Measurements from ENCODE around the gene CES3. TPM values are rescaled to one million over a fixed set of nuclear protein-coding genes. Genes with fewer than 3 reads are reported as not detected.

CES3 gene
- total RNA-seq, 6 experiments from 2014 or later = 19.1 to 82.4 (median 35.9) TPM

DNA sequence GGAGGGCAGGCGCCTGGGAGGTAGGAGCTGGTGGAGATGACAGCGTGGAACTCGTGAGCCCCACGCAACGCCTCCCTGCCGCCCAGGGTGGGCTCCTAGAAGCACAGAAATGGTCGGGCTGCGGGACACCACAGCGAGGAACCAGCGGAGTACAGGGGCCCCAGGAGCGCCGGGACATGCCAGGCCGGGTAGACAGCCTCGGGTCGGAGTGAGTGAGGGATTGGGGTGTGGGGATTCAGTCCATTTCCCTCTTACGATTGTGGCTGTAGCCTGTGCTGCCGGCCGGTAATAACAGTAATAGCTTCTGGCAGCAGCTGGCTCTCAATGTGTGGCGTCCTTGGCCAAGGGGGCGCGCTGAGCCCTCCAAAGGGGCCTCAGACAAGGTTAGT, 12.2 kb upstream of the CES3 start:
- TF ChIP-seq, protein P1, sequence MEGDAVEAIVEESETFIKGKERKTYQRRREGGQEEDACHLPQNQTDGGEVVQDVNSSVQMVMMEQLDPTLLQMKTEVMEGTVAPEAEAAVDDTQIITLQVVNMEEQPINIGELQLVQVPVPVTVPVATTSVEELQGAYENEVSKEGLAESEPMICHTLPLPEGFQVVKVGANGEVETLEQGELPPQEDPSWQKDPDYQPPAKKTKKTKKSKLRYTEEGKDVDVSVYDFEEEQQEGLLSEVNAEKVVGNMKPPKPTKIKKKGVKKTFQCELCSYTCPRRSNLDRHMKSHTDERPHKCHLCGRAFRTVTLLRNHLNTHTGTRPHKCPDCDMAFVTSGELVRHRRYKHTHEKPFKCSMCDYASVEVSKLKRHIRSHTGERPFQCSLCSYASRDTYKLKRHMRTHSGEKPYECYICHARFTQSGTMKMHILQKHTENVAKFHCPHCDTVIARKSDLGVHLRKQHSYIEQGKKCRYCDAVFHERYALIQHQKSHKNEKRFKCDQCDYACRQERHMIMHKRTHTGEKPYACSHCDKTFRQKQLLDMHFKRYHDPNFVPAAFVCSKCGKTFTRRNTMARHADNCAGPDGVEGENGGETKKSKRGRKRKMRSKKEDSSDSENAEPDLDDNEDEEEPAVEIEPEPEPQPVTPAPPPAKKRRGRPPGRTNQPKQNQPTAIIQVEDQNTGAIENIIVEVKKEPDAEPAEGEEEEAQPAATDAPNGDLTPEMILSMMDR (IDR thresholded peaks at IDR 0.05) = no peak
- no peak for TF ChIP-seq POLR2A (IDR thresholded peaks at IDR 0.05)
- DNase-seq (no peak), ATAC-seq (peak in 1 of 4 donors; percentile 1)
- Histone ChIP-seq H3K9me3 (no peaks in the 10 kb centered on the region), H3K4me3 (peak overlapping the region; percentile 36 to 50 (median 49)), H3K4me1 (peaks cover 0 to 23% (median 11%) of the 10 kb centered on the region in 4 donors), H3K27me3 (no peaks in the 10 kb centered on the region), H3K27ac (peak overlapping the region; percentile 54 to 83 (median 77)), H3K36me3 (peaks cover 0 to 2% (median under 1%) of the 10 kb centered on the region in 4 donors)
- intact Hi-C loops (cut with DNase I) = no loop called here
- WGBS (ENCODE audit: insufficient coverage, low coverage, low lambda C conversion rate, missing lambda C conversion rate) = 33% methylated on average over 7 of the region's 21 CpGs

DNA sequence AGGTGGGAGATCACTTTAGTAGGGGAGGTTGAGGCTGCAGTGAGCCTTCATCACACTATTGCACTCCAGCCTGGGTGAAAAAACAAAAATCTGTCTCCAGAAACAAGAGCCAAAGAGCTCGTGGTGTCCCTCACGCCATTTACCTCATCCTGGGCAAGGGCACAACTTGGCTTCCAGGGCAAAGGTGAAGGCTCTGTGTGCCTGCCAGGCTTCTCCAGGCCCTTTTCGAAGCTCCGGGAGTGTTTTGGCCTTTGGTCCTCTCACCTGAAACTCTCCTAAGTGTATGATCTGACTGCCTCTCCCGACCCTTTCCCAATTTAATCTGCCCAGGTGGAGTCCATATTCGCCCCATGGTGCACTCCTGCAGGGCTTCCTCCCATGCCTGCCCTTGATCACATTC, 11.6 kb upstream of the CES3 start:
- DNase-seq (peak in 2 of 3 donors; percentile 78), ATAC-seq (peak; percentile 56 to 69 (median 58))
- intact Hi-C loops (cut with DNase I) = no loop called here
- 56% methylated on average over 4 of the region's 6 CpGs for whole genome bisulfite sequencing (ENCODE audit: insufficient coverage, low coverage, low lambda C conversion rate, missing lambda C conversion rate)
- H3K36me3 ChIP-seq = no peaks in the 10 kb centered on the region
- no peaks in the 10 kb centered on the region for H3K9me3 ChIP-seq
- peaks cover 0 to 23% (median 11%) of the 10 kb centered on the region in 4 donors for H3K4me1 ChIP-seq
- H3K27me3 ChIP-seq = no peaks in the 10 kb centered on the region
- H3K4me3 ChIP-seq = no peak overlapping the region
- TF ChIP-seq, protein P1 (IDR thresholded peaks at IDR 0.05) = no peak
- no peak for TF ChIP-seq POLR2A (IDR thresholded peaks at IDR 0.05)
- H3K27ac ChIP-seq = peak overlapping the region; percentile 54 to 83 (median 77)

GRCh38 chr16:66950437-66950836, 10.6 kb upstream of the CES3 start:
- Histone ChIP-seq H3K27me3 (no peaks in the 10 kb centered on the region), H3K36me3 (no peaks in the 10 kb centered on the region), H3K9me3 (no peaks in the 10 kb centered on the region), H3K4me3 (no peak overlapping the region), H3K4me1 (peaks cover 0 to 33% (median 15%) of the 10 kb centered on the region in 4 donors), H3K27ac (peak overlapping the region in 1 of 3 donors; percentile 83)
- DNase-seq = no peak
- intact Hi-C loops (cut with DNase I) = no loop called here
- no peak for TF ChIP-seq POLR2A (IDR thresholded peaks at IDR 0.05)
- TF ChIP-seq, protein P1 (IDR thresholded peaks at IDR 0.05) = no peak
- 34% methylated on average over 2 of the region's 2 CpGs for WGBS (ENCODE audit: insufficient coverage, low coverage, low lambda C conversion rate, missing lambda C conversion rate)
- ATAC-seq = no peak

DNA sequence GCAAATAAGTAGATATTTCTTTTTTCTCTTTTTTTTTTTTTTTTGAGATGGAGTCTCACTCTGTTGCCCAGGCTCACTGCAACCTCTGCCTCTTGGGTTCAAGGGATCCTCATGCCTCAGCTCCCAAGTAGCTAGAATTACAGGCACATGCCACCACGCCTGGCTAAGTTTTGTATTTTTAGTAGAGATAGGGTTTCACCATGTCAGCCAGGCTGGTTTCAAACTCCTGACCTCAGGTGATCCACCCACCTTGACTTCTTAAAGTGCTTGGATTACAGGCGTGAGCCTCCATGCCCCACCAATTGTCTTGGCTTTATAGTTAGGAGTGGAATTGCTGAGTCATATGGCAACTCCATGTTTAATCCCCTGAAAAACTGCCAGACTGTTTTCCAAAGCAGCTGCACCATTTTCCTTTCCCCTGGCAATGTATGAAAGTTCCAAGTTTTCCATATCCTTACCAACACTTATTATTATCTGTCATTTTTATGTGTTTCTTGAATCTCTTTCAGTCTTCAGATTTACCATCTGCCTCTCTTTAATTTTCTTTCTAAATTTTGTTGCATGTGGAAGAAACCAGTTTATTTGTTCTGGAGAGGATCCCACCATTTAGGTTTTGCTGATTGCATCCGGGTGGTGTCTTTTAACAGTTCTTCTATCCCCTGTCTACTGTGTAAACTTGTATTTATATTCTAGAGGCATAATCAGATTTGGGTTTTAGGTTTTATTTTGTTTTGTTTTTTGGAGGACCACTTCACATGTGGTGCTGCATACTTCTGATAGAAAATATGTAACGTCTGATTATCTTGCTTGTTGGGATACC, 9.9 kb upstream of the CES3 start:
- intact Hi-C loops (cut with DNase I) = no loop called here
- ATAC-seq = no peak
- H3K27ac ChIP-seq = no peak overlapping the region
- H3K4me1 ChIP-seq = peaks cover 0 to 37% (median 18%) of the 10 kb centered on the region in 4 donors
- H3K36me3 ChIP-seq = no peaks in the 10 kb centered on the region
- TF ChIP-seq POLR2A (IDR thresholded peaks at IDR 0.05) = no peak
- TF ChIP-seq, protein P1 (IDR thresholded peaks at IDR 0.05) = no peak
- 90% methylated on average over 4 of the region's 4 CpGs for WGBS (ENCODE audit: insufficient coverage, low coverage, low lambda C conversion rate, missing lambda C conversion rate)
- H3K9me3 ChIP-seq = no peaks in the 10 kb centered on the region
- no peak for DNase-seq
- H3K27me3 ChIP-seq = no peaks in the 10 kb centered on the region
- H3K4me3 ChIP-seq = no peak overlapping the region
